Right lobe of liver (tissue), 6 donors: Measurements from ENCODE around the gene NEUROG1. TPM values are rescaled to one million over a fixed set of nuclear protein-coding genes. Genes with fewer than 3 reads are reported as not detected.

Experiments used
- ATAC-seq, 4 donors: fragments of 200-7000 bp; cut with Tn5 transposase; one replicate each; pipeline ENCODE4 v1.9.1; 2020; ENCODE audit warnings: mild to moderate bottlenecking in 4 of 4, moderate library complexity in 4 of 4
- DNase-seq, 3 donors: peaks; one replicate each; pipeline ENCODE4 v3.0.0-alpha.2; 2020
- H3K27ac ChIP-seq, 3 donors: fragments of 200-600 bp; one replicate each; pipeline ENCODE4 v1.8.0; 2022
- H3K27me3 ChIP-seq, 2 donors: fragments of 200-600 bp; one replicate each; pipeline ENCODE4 v1.8.0; 2022
- H3K36me3 ChIP-seq, 4 donors: fragments of 200-600 bp; sonication (generic) in 1 of 4; one replicate each; pipeline versions ENCODE4 v1.5.1 to v1.8.0; 2017 to 2022; ENCODE audit warnings: control low read depth in 1 of 4
- H3K4me1 ChIP-seq, 4 donors: fragments of 200-600 bp; sonication (generic) in 1 of 4; one replicate each; pipeline versions ENCODE4 v1.5.1 to v1.8.0; 2017 to 2022; ENCODE audit warnings: control low read depth in 1 of 4
- H3K4me3 ChIP-seq, 3 donors: fragments of 200-600 bp; one replicate each; pipeline ENCODE4 v1.8.0; 2022
- H3K9me3 ChIP-seq, 4 donors: fragments of 200-600 bp; sonication (generic) in 1 of 4; one replicate each; pipeline versions ENCODE4 v1.5.1 to v1.8.0; 2017 to 2022; ENCODE audit warnings: control low read depth in 1 of 4
- CTCF ChIP-seq, 4 donors: fragments of 200-600 bp in 3 of 4; fragments of 450-650 bp in 1 of 4; IDR thresholded peaks; one replicate each; pipeline versions ENCODE4 v1.5.1 to v1.8.0; 2016 to 2022; ENCODE audit warnings: antibody characterized with exemption in 4 of 4, mild to moderate bottlenecking in 2 of 4
- POLR2A ChIP-seq: fragments of 450-650 bp; IDR thresholded peaks from one replicate; pipeline ENCODE4 v1.6.1; 2017; ENCODE audit warnings: antibody characterized with exemption, mild to moderate bottlenecking
- WGBS: methylation state at CpG from one replicate; pipeline ENCODE4 v1.1.6; 2018; ENCODE audit warnings: low coverage, low lambda C conversion rate; ENCODE audit not compliant: insufficient coverage; ENCODE audit errors: missing lambda C conversion rate; 5-methylcytosine and 5-hydroxymethylcytosine counted together
- intact Hi-C, 2 donors: fragments of 100-400 bp; cut with DNase I; formaldehyde crosslinking; loops; one replicate each; pipeline versions ENCODE4 v1.11.2 to v1.14.1; 2022
- total RNA-seq, 6 experiments: library from RNA; depleted of rRNA in 2 of 6; stranded (reverse); fragments of >200 nt in 2 of 6; fragmentation: NEBNext Ultra II Directional in 3 of 6; extraction: Animal tissue kit (Norgen Biotek cat#: 25700) in 3 of 6; gene quantifications; one replicate each; pipeline versions ENCODE4 v1.1.0 to v1.2.4, GENCODE V29; 2016 to 2023
- donor health status: DM: no; HTN: yes; CAD: no.
- donor health status: DM: no; HTN: no; CAD: no.
- donor health status: DM: no; HTN: no; CAD: no.
- donor health status: DM: no; HTN: yes; CAD: no.
- donor health status: DM: no; HTN: yes; CAD: no.

Gene NEUROG1
- total RNA-seq, 6 experiments from 2014 or later = not detected

- Histone ChIP-seq H3K4me3 (no peak overlapping the region), H3K4me1 (no peaks in the 10 kb centered on the region), H3K36me3 (no peaks in the 10 kb centered on the region), H3K27me3 (no peaks in the 10 kb centered on the region), H3K27ac (no peak overlapping the region), H3K9me3 (no peaks in the 10 kb centered on the region)
- no peak for TF ChIP-seq POLR2A
- no peak for TF ChIP-seq CTCF (IDR thresholded peaks at IDR 0.05)
- DNase-seq (no peak), ATAC-seq (no peak)
- whole genome bisulfite sequencing = 17% methylated on average over 2 of the region's 2 CpGs
- intact Hi-C loops = no loop called here
Measured at GRCh38 chr5:135521964-135522363, 13.8 kb downstream of the NEUROG1 start.

GRCh38 chr5:135517631-135518030 lies 18.1 kb downstream of the NEUROG1 start:
- no peak for TF ChIP-seq POLR2A
- no peak for TF ChIP-seq CTCF (IDR thresholded peaks at IDR 0.05)
- no peaks in the 10 kb centered on the region for H3K9me3 ChIP-seq
- no peak overlapping the region for H3K4me3 ChIP-seq
- H3K36me3 ChIP-seq = no peaks in the 10 kb centered on the region
- ATAC-seq = no peak
- intact Hi-C loops = no loop called here
- no peaks in the 10 kb centered on the region for H3K27me3 ChIP-seq
- no peak for DNase-seq
- no peaks in the 10 kb centered on the region for H3K4me1 ChIP-seq
- H3K27ac ChIP-seq = no peak overlapping the region
- 77% methylated on average over 4 of the region's 4 CpGs for WGBS

DNA sequence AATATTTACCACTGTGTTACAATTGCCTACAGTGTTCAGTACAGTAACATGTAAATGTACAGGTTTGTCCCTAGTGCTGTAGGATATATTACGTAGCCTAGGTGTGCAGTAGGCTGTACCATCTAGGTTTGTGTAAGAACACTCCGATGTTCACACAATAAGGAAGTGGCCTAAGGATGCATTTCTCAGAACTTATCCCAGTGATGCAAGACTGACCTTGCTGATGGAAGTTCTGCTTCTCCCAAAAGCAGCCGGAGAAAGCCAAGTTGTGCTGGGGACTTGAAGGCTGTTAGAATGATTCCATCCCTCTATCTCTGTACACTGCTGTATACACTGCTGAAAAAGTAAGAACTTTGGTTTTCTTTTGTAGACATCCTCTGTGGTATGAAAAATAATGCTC lies 21.6 kb downstream of the NEUROG1 start:
- Histone ChIP-seq H3K9me3 (no peaks in the 10 kb centered on the region), H3K27me3 (no peaks in the 10 kb centered on the region), H3K4me3 (no peak overlapping the region), H3K4me1 (no peaks in the 10 kb centered on the region), H3K27ac (no peak overlapping the region), H3K36me3 (no peaks in the 10 kb centered on the region)
- TF ChIP-seq CTCF (IDR thresholded peaks at IDR 0.05) (no peak), POLR2A (no peak)
- intact Hi-C loops = no loop called here
- ATAC-seq (no peak), DNase-seq (no peak)
- 87% methylated on average over 3 of the region's 3 CpGs for WGBS

- WGBS = 38% methylated on average over 1 of the region's 1 CpG
- ATAC-seq (no peak), DNase-seq (no peak)
- Histone ChIP-seq H3K9me3 (no peaks in the 10 kb centered on the region), H3K27ac (no peak overlapping the region), H3K27me3 (no peaks in the 10 kb centered on the region), H3K4me3 (no peak overlapping the region), H3K4me1 (no peaks in the 10 kb centered on the region), H3K36me3 (no peaks in the 10 kb centered on the region)
- TF ChIP-seq POLR2A (no peak), CTCF (IDR thresholded peaks at IDR 0.05) (no peak)
- intact Hi-C loops = no loop called here
Measured at GRCh38 chr5:135511761-135512575, 23.8 kb downstream of the NEUROG1 start.
